ENCODE measurements around the gene COMMD9.

DNA sequence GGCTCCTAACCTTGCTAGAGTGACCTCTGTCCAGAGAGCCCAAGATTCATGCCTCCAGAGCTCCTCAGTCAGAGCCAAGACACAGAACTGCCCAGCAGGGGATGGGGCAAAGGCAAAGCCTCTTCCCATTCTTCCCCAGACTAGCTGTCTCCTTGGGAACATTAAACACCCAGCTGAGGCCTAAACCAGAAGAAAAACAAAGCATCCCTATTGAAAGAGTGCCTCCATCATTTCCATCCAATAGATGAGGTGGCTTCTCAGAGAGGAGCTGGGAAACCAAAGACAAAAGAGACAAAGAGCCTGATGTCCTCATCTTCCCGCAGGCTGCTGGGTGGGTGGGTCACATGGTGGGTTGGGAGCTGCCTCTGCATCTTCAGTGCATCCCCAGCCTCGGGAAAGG is 37.4 kb downstream of the COMMD9 start:
- TF ChIP-seq MAZ (IDR thresholded peaks at IDR 0.05; ENCODE audit: borderline replicate concordance, low read depth, low read length) = no peak
- TF ChIP-seq POLR2A (IDR thresholded peaks at IDR 0.05; ENCODE audit: low read depth, low read length) = no peak
- TF ChIP-seq, protein P1, sequence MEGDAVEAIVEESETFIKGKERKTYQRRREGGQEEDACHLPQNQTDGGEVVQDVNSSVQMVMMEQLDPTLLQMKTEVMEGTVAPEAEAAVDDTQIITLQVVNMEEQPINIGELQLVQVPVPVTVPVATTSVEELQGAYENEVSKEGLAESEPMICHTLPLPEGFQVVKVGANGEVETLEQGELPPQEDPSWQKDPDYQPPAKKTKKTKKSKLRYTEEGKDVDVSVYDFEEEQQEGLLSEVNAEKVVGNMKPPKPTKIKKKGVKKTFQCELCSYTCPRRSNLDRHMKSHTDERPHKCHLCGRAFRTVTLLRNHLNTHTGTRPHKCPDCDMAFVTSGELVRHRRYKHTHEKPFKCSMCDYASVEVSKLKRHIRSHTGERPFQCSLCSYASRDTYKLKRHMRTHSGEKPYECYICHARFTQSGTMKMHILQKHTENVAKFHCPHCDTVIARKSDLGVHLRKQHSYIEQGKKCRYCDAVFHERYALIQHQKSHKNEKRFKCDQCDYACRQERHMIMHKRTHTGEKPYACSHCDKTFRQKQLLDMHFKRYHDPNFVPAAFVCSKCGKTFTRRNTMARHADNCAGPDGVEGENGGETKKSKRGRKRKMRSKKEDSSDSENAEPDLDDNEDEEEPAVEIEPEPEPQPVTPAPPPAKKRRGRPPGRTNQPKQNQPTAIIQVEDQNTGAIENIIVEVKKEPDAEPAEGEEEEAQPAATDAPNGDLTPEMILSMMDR (conservative IDR thresholded peaks at IDR 0.05; ENCODE audit: low read depth, low read length) = no peak
- TF ChIP-seq, protein P2, sequence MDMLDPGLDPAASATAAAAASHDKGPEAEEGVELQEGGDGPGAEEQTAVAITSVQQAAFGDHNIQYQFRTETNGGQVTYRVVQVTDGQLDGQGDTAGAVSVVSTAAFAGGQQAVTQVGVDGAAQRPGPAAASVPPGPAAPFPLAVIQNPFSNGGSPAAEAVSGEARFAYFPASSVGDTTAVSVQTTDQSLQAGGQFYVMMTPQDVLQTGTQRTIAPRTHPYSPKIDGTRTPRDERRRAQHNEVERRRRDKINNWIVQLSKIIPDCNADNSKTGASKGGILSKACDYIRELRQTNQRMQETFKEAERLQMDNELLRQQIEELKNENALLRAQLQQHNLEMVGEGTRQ (IDR thresholded peaks at IDR 0.05; ENCODE audit: low read depth, low read length) = no peak
- no peak for TF ChIP-seq CHD1 (IDR thresholded peaks at IDR 0.05; ENCODE audit: low read depth, low read length)
- no peak for TF ChIP-seq RFX5 (IDR thresholded peaks at IDR 0.05; ENCODE audit: low read depth, low read length)
- no peak for TF ChIP-seq RAD21 (IDR thresholded peaks at IDR 0.05; ENCODE audit: low read length)
- no peak for TF ChIP-seq SMC3 (IDR thresholded peaks at IDR 0.05; ENCODE audit: low read depth, low read length)
- no peak for TF ChIP-seq BHLHE40 (IDR thresholded peaks at IDR 0.05; ENCODE audit: low read depth, low read length)
- no peak for TF ChIP-seq FOS (IDR thresholded peaks at IDR 0.05; ENCODE audit: low read depth, low read length)
- TF ChIP-seq CEBPB (IDR thresholded peaks at IDR 0.05; ENCODE audit: low read depth, low read length) = no peak
- no peak for TF ChIP-seq RCOR1 (IDR thresholded peaks at IDR 0.05; ENCODE audit: insufficient replicate concordance, low read length)
- TF ChIP-seq MXI1 (IDR thresholded peaks at IDR 0.05; ENCODE audit: borderline replicate concordance, low read depth, low read length) = no peak
